Endothelial cell of umbilical vein (primary cell): ENCODE data around the gene MXI1. TPM values are rescaled to one million over a fixed set of nuclear protein-coding genes. Genes with fewer than 3 reads are reported as not detected.

Experiments
- BruUV-seq: library from RNA; stranded (reverse); fragments of 400-500 nt; replicated peaks from 2 replicates; lab custom pipeline; 2021; lab: Mats Ljungman, UMichigan
- CTCF ChIA-PET: fragments of 300-600, 350-600 bp; sonication (Branson Sonifier 250); formaldehyde crosslinking; loops from one replicate; lab custom pipeline; 2021; ENCODE audit warnings: antibody characterized with exemption, inconsistent platforms; lab: Charles Lee
- POLR2A ChIA-PET: fragments of 300-600, 350-600 bp; sonication (Branson Sonifier 250); formaldehyde crosslinking; loops from one replicate; lab custom pipeline; 2021; ENCODE audit warnings: antibody characterized with exemption, inconsistent platforms; lab: Charles Lee
- DNase-seq: peaks from one replicate; pipeline ENCODE4 v3.0.0-alpha.2; 2011; ENCODE audit warnings: low read depth, low spot score
- FAIRE-seq: peaks from 2 replicates; lab custom pipeline; 2011; peaks lifted over from hg19 to GRCh38; lab: Jason Lieb, UNC
- H2AFZ ChIP-seq: 2 replicates; pipeline ENCODE4 v1.6.0; 2012; ENCODE audit warnings: low read depth, low read length, control low read depth, inconsistent platforms
- H3K27ac ChIP-seq: 2 replicates; pipeline ENCODE4 v1.5.1; 2011; ENCODE audit warnings: low read depth, mild to moderate bottlenecking, control low read depth, low read length, moderate library complexity; ENCODE audit not compliant: insufficient read depth
- H3K27me3 ChIP-seq, 2 experiments: 2 replicates each; pipeline versions ENCODE4 v1.6.0 to v1.6.1; 2011; ENCODE audit warnings: low read length in 2 of 2, mixed read lengths in 1 of 2; ENCODE audit not compliant: control insufficient read depth in 2 of 2, insufficient read depth in 2 of 2
- H3K36me3 ChIP-seq, 2 experiments: 2 replicates in 1 of 2; 3 replicates in 1 of 2; pipeline ENCODE4 v1.5.1; 2011; ENCODE audit warnings: low read length in 2 of 2, mild to moderate bottlenecking in 1 of 2, moderate library complexity in 1 of 2; ENCODE audit not compliant: control insufficient read depth in 2 of 2, insufficient read depth in 2 of 2; ENCODE audit errors: extremely low read depth in 1 of 2
- H3K4me1 ChIP-seq: 3 replicates; pipeline ENCODE4 v1.5.1; 2011; ENCODE audit warnings: mild to moderate bottlenecking, low read length; ENCODE audit not compliant: control insufficient read depth, insufficient read depth; ENCODE audit errors: extremely low read depth
- H3K4me2 ChIP-seq: 2 replicates; pipeline ENCODE4 v1.6.1; 2011; ENCODE audit warnings: low read length, control low read depth, mixed read lengths; ENCODE audit not compliant: insufficient read depth
- H3K4me3 ChIP-seq, 3 experiments: fragments of 200-600 bp in 1 of 3; sonication (generic), shearing (Covaris generic) in 1 of 3; replicated peaks in 1 of 3; 2 replicates each; pipeline ENCODE4 v1.5.1; 2011 to 2016; ENCODE audit warnings: control low read depth in 3 of 3, low read length in 3 of 3, mild to moderate bottlenecking in 2 of 3, inconsistent platforms in 1 of 3, low read depth in 1 of 3, moderate library complexity in 1 of 3; ENCODE audit not compliant: insufficient read depth in 1 of 3
- H3K79me2 ChIP-seq: 2 replicates; pipeline ENCODE4 v1.6.0; 2012; ENCODE audit warnings: low read length, inconsistent platforms; ENCODE audit not compliant: control insufficient read depth, insufficient read depth
- H3K9ac ChIP-seq: replicated peaks from 2 replicates; pipeline ENCODE3; 2011; ENCODE audit warnings: low read length, control low read depth; ENCODE audit not compliant: insufficient read depth; ENCODE audit errors: extremely low read depth
- H3K9me1 ChIP-seq: replicated peaks from 3 replicates; pipeline ENCODE4 v1.6.0; 2011; ENCODE audit warnings: mild to moderate bottlenecking, low read length; ENCODE audit not compliant: control insufficient read depth, insufficient read depth; ENCODE audit errors: extremely low read depth
- H3K9me3 ChIP-seq: replicated peaks from 2 replicates; pipeline ENCODE4 v1.5.1; 2012; ENCODE audit warnings: low read length, inconsistent platforms; ENCODE audit not compliant: control insufficient read depth, insufficient read depth
- H4K20me1 ChIP-seq: replicated peaks from 2 replicates; pipeline ENCODE3; 2011; ENCODE audit warnings: mild to moderate bottlenecking, low read length; ENCODE audit not compliant: control insufficient read depth, insufficient read depth; ENCODE audit errors: extremely low read depth
- EZH2 ChIP-seq: IDR thresholded peaks from 2 replicates; pipeline ENCODE4 v1.6.1; 2012; ENCODE audit warnings: borderline replicate concordance, low read depth, mild to moderate bottlenecking, moderate library complexity, low read length, inconsistent platforms; ENCODE audit not compliant: severe bottlenecking
- FOS ChIP-seq: IDR thresholded peaks from 2 replicates; pipeline ENCODE4 v1.6.1; 2011; ENCODE audit warnings: mild to moderate bottlenecking, low read length, moderate library complexity, borderline replicate concordance; ENCODE audit not compliant: insufficient read depth
- GATA2 ChIP-seq: IDR thresholded peaks from 2 replicates; pipeline ENCODE4 v1.7.0; 2011; ENCODE audit warnings: low read depth, mild to moderate bottlenecking, moderate library complexity, mixed read lengths, low read length; ENCODE audit not compliant: insufficient read length, insufficient read depth
- JUN ChIP-seq: IDR thresholded peaks from 2 replicates; pipeline ENCODE4 v1.6.1; 2011; ENCODE audit warnings: borderline replicate concordance, low read depth; ENCODE audit not compliant: insufficient read length, insufficient read depth
- MYC ChIP-seq: IDR thresholded peaks from one replicate; pipeline ENCODE4 v1.6.1; 2011; ENCODE audit warnings: mild to moderate bottlenecking, low read depth, low read length
- POLR2A ChIP-seq: IDR thresholded peaks from 2 replicates; pipeline ENCODE4 v1.6.1; 2012; ENCODE audit warnings: low read depth, mild to moderate bottlenecking, control low read depth, low read length
- POLR2AphosphoS5 ChIP-seq: IDR thresholded peaks from 2 replicates; pipeline ENCODE4 v1.6.1; 2012; ENCODE audit warnings: low read depth, mild to moderate bottlenecking, control low read depth, low read length, moderate library complexity; ENCODE audit not compliant: insufficient read depth
- dilution Hi-C: fragments of 300-500 bp; cut with MboI; formaldehyde crosslinking; loops from one replicate; pipeline ENCODE4 v1.15.0; 2019; ENCODE audit warnings: low sequenced_read_pairs; ENCODE audit not compliant: extremely low pct_ligation_motif_present
- intact Hi-C: fragments of 100-400 bp; cut with micrococcal nuclease; formaldehyde crosslinking; loops from one replicate; pipeline ENCODE4 v1.10.0; 2022
- polyA plus RNA-seq, 4 experiments: library from polyadenylated mRNA; depleted of rRNA in 3 of 4; stranded (reverse) in 3 of 4; unstranded in 1 of 4; fragments of >200 nt; gene quantifications; 2 replicates each; pipeline versions ENCODE4 v1.2.1 to v1.2.3, GENCODE V29; 2011 to 2012; ENCODE audit warnings: missing spikeins in 1 of 4
- total RNA-seq: library from RNA; stranded (reverse); gene quantifications from 2 replicates; pipeline ENCODE4 v1.2.3, GENCODE V29; 2021
- TF ChIP-seq, protein P1 (sequence below), 2 donors: IDR thresholded peaks; 1 replicate in 1 of 2; 2 replicates in 1 of 2; pipeline ENCODE4 v1.5.1; 2011; ENCODE audit warnings: low read length in 2 of 2, mild to moderate bottlenecking in 2 of 2, moderate library complexity in 2 of 2, control low read depth in 1 of 2, inconsistent platforms in 1 of 2, low read depth in 1 of 2; ENCODE audit not compliant: insufficient read depth in 1 of 2; ENCODE audit errors: extremely low read depth in 1 of 2
- TF ChIP-seq, protein P2 (sequence below): IDR thresholded peaks from 2 replicates; pipeline ENCODE4 v1.6.1; 2011; ENCODE audit not compliant: insufficient read depth, insufficient read length

Gene MXI1
- total and polyA plus RNA-seq, 2 donors (not counting 3 experiments of a cell fraction or from before 2014, with no cell fraction given), result 2.7 to 8.5 TPM

DNA sequence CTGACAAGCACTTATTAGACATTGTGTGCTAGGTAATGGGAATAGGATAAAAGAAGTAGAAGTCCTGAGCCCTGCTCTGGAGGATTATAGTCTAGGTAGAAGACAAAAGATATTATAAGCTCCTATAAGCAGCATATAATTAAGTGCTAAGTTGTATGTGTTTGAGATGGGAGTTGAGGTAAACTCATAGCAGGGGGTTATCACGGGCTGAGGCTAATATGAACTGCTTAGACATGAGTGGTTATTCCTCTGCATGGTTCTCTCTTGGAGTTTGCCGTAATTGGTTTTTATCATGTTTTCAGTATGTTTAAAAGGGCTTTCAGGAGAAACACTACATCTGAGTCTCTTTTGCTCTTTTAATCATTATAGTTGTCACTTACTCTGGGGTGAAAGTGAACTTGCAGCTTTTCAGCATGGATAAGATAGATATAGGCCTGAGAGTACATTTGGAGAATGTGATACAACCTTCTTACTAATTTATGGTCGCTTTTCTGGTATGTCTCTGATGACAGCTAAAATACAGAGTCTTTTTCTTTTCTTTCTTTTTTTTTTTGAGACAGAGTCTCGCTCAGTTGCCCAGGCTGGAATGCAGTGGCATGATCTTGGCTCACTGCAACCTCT is 58.3 kb downstream of the MXI1 start:
- no peak overlapping the region for H3K4me3 ChIP-seq
- DNase-seq (no peak), FAIRE-seq (no peak)
- no peak overlapping the region for H3K4me2 ChIP-seq
- dilution Hi-C loops, result no loop called here
- no peak overlapping the region for H3K27ac ChIP-seq
- ChIA-PET CTCF (interaction anchor here (0.9 kb wide), 1 partner anchor 10 kb away, joined by 3 read pairs; no protein-coding TSS in a partner anchor), POLR2A (no interaction called here)
- BruUV-seq, result no TSS peak
- H2AFZ ChIP-seq, result no peak overlapping the region
- no peaks in the 10 kb centered on the region for H4K20me1 ChIP-seq
- no peak overlapping the region for H3K9ac ChIP-seq
- intact Hi-C loops, result no loop called here
- no peaks in the 10 kb centered on the region for H3K9me3 ChIP-seq
- TF ChIP-seq POLR2AphosphoS5 (no peak), POLR2A (no peak), FOS (no peak), JUN (no peak)
- no peaks in the 10 kb centered on the region for H3K27me3 ChIP-seq
- H3K9me1 ChIP-seq, result no peaks in the 10 kb centered on the region
- H3K36me3 ChIP-seq, result no peaks in the 10 kb centered on the region
- H3K4me1 ChIP-seq, result no peaks in the 10 kb centered on the region
- H3K79me2 ChIP-seq, result no peaks in the 10 kb centered on the region

- TF ChIP-seq GATA2 (no peak), FOS (no peak), POLR2A (no peak), POLR2AphosphoS5 (no peak), JUN (no peak), EZH2 (no peak), MYC (no peak)
- TF ChIP-seq, protein P1, sequence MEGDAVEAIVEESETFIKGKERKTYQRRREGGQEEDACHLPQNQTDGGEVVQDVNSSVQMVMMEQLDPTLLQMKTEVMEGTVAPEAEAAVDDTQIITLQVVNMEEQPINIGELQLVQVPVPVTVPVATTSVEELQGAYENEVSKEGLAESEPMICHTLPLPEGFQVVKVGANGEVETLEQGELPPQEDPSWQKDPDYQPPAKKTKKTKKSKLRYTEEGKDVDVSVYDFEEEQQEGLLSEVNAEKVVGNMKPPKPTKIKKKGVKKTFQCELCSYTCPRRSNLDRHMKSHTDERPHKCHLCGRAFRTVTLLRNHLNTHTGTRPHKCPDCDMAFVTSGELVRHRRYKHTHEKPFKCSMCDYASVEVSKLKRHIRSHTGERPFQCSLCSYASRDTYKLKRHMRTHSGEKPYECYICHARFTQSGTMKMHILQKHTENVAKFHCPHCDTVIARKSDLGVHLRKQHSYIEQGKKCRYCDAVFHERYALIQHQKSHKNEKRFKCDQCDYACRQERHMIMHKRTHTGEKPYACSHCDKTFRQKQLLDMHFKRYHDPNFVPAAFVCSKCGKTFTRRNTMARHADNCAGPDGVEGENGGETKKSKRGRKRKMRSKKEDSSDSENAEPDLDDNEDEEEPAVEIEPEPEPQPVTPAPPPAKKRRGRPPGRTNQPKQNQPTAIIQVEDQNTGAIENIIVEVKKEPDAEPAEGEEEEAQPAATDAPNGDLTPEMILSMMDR (IDR thresholded peaks at IDR 0.05; ENCODE audit: extremely low read depth in 1 of 2, insufficient read depth in 1 of 2, low read depth in 1 of 2, low read length in 2 of 2), result no peak
- TF ChIP-seq, protein P2, sequence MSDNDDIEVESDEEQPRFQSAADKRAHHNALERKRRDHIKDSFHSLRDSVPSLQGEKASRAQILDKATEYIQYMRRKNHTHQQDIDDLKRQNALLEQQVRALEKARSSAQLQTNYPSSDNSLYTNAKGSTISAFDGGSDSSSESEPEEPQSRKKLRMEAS, result no peak
- FAIRE-seq, result no peak
- Histone ChIP-seq H3K79me2 (no peaks in the 10 kb centered on the region), H3K36me3 (no peaks in the 10 kb centered on the region), H3K4me1 (no peaks in the 10 kb centered on the region), H3K4me3 (no peak overlapping the region), H3K4me2 (no peak overlapping the region), H3K9me3 (no peaks in the 10 kb centered on the region), H2AFZ (no peak overlapping the region), H4K20me1 (no peaks in the 10 kb centered on the region), H3K9me1 (no peaks in the 10 kb centered on the region), H3K27ac (no peak overlapping the region), H3K27me3 (no peaks in the 10 kb centered on the region), H3K9ac (no peak overlapping the region)
- dilution Hi-C loops, result no loop called here
- POLR2A ChIA-PET, result no interaction called here
- CTCF ChIA-PET, result interaction anchor here (0.8 to 3.5 kb wide), 4 partner anchors 28 to 383 kb away, joined by 3 to 13 read pairs (median 4); no protein-coding TSS in a partner anchor
- no TSS peak for BruUV-seq
- intact Hi-C loops, result no loop called here
- DNase-seq, result no peak
These were observed 59.9 kb downstream of the MXI1 start for GRCh38 chr10:110267276-110267675.
